PC-3 (cell line): ENCODE results near the gene PADI1.

Source experiments
- CTCF ChIP-seq: fragments of 300-600 bp; sonication (generic); conservative IDR thresholded peaks from 2 replicates; pipeline ENCODE4 v1.5.1; 2017; ENCODE audit warnings: antibody characterized with exemption, low read depth, mild to moderate bottlenecking, low read length
- EZH2 ChIP-seq: fragments of 300-600 bp; sonication (generic); IDR thresholded peaks from one replicate; pipeline ENCODE4 v1.6.1; 2017; ENCODE audit warnings: antibody characterized with exemption, mild to moderate bottlenecking, low read length; ENCODE audit not compliant: unreplicated experiment

DNA sequence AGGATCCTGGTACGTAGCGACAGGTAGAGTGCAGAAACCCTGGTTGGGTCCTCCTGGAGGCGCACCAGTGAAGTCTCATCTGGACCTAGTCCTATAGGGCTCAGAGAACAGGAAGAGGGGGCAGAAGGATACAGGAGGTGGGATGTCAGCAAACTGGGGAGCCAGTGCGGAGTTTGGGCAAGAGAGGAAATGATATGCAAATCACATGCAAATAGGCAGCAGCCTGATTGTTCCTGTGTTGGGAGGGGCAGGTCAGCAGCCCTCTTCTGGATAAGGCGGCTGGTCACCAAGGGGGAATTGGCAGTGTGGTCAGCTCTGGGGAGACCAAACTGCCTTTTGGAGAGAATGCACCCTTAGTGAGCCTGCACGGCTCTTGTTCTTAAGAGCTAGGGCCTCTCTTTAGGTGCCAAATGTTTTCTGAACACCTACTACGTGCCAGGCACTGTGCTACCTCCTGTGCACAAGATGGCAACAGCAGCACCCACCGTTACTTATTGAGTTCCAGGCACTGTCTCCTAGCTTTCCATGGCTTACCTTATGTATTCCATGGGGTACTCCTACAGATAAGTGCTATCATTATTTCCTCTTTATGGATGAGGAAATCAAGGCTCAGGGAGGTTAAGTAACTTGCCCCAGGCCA, 25.9 kb downstream of the PADI1 start:
- no peak for TF ChIP-seq CTCF
- TF ChIP-seq EZH2 = no peak
